Measurements from ENCODE around the gene HMSD. TPM values are rescaled to one million over a fixed set of nuclear protein-coding genes. Genes with fewer than 3 reads are reported as not detected.
"Not testable (repeated sequence)": the region's sequence is repeated elsewhere in the genome, so short reads cannot be mapped to it uniquely, and the experiment has no call there.

HMSD gene
- total RNA-seq, 2 donors from 2014 or later, result not detected

DNA sequence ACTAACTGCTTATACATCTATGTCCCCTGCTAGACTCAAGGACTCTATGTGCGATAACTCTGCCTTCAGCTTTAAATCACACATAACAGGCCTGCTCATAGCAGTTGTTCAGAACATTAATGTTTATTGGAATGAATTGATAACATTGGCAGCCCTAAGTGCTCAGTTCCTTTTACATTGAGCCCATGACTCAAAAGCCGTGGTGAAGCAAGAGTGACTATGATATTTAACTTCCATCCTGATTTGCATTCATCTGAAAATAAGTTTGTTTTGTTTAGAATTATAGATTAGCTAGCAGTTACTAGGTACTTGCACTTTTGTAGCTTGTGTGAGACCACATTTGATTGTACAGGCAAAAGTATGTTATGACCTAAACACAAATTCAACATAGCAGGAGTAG, 27.1 kb upstream of the HMSD start:
- H3K27me3 ChIP-seq (replicated peaks; ENCODE audit: insufficient read depth), result no peaks in the 10 kb centered on the region
- H3K9me3 ChIP-seq, result no peaks in the 10 kb centered on the region
- no peak overlapping the region for H3K27ac ChIP-seq
- H3K4me1 ChIP-seq (replicated peaks), result no peaks in the 10 kb centered on the region
- intact Hi-C loops (cut with DNase I), result no loop called here
- H3K4me3 ChIP-seq, result no peak overlapping the region
- DNase-seq (ENCODE audit: low spot score), result no peak
- TF ChIP-seq POLR2A (IDR thresholded peaks at IDR 0.05) (no peak), POLR2AphosphoS5 (IDR thresholded peaks at IDR 0.05) (no peak)
- TF ChIP-seq, protein P1, sequence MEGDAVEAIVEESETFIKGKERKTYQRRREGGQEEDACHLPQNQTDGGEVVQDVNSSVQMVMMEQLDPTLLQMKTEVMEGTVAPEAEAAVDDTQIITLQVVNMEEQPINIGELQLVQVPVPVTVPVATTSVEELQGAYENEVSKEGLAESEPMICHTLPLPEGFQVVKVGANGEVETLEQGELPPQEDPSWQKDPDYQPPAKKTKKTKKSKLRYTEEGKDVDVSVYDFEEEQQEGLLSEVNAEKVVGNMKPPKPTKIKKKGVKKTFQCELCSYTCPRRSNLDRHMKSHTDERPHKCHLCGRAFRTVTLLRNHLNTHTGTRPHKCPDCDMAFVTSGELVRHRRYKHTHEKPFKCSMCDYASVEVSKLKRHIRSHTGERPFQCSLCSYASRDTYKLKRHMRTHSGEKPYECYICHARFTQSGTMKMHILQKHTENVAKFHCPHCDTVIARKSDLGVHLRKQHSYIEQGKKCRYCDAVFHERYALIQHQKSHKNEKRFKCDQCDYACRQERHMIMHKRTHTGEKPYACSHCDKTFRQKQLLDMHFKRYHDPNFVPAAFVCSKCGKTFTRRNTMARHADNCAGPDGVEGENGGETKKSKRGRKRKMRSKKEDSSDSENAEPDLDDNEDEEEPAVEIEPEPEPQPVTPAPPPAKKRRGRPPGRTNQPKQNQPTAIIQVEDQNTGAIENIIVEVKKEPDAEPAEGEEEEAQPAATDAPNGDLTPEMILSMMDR (IDR thresholded peaks at IDR 0.05), result no peak
- H3K36me3 ChIP-seq, result no peaks in the 10 kb centered on the region
- WGBS, result 96% methylated on average over 2 of the region's 2 CpGs

GRCh38 chr18:63924551-63924950, 24.6 kb upstream of the HMSD start:
- Histone ChIP-seq H3K36me3 (no peaks in the 10 kb centered on the region), H3K4me3 (no peak overlapping the region), H3K9me3 (no peaks in the 10 kb centered on the region), H3K4me1 (replicated peaks) (no peaks in the 10 kb centered on the region), H3K27ac (no peak overlapping the region), H3K27me3 (replicated peaks; ENCODE audit: insufficient read depth) (no peaks in the 10 kb centered on the region)
- intact Hi-C loops (cut with DNase I), result no loop called here
- no peak for DNase-seq (ENCODE audit: low spot score)
- TF ChIP-seq, protein P1 (IDR thresholded peaks at IDR 0.05), result no peak
- TF ChIP-seq POLR2A (IDR thresholded peaks at IDR 0.05) (no peak), POLR2AphosphoS5 (IDR thresholded peaks at IDR 0.05) (no peak)
- 19% methylated on average over 1 of the region's 1 CpG for WGBS

DNA sequence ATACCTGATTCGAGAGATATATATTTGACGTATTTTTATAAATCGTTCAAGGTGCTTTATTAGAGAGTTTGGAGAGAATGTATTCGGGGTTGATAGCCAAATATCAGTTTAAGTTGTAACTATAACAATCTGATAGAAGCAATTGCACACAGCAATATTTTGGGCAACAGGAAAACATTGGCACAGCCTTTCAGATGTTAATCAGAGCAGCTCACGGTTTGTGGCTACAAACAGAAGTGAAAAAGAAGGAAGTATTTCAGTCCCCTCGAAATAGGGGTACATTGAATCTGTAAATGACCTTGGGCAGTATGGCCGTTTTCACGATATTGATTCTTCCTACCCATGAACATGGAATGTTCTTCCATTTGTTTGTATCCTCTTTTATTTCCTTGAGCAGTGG, 20.8 kb upstream of the HMSD start:
- Histone ChIP-seq H3K27me3 (replicated peaks; ENCODE audit: insufficient read depth) (no peaks in the 10 kb centered on the region), H3K4me1 (replicated peaks) (no peaks in the 10 kb centered on the region), H3K27ac (no peak overlapping the region), H3K4me3 (no peak overlapping the region), H3K36me3 (no peaks in the 10 kb centered on the region), H3K9me3 (no peaks in the 10 kb centered on the region)
- TF ChIP-seq POLR2A (IDR thresholded peaks at IDR 0.05), result no peak
- TF ChIP-seq, protein P1 (IDR thresholded peaks at IDR 0.05), result no peak
- TF ChIP-seq POLR2AphosphoS5 (IDR thresholded peaks at IDR 0.05), result no peak
- 54% methylated on average over 8 of the region's 8 CpGs for WGBS
- DNase-seq (ENCODE audit: low spot score), result no peak
- intact Hi-C loops (cut with DNase I), result no loop called here

DNA sequence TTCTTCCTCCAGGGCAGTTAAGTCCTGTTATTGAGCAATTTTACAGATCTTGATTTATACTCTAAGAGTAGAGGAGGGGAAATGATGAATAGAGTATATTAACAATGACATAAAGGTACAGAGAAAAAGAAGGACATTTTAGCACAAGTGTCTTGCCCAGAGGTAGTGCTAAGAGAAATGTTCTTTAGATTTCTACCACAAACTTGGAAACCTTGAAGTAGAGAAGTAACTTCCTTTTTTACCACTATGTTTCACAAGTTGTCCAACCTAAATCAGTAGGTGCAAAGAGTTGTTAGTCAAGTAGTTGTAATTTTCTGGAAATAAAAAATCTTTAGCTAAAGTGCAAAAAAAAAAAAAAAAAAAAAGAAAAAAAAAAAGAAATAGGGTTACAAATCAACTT, 19.7 kb upstream of the HMSD start:
- H3K4me3 ChIP-seq; H3K36me3 ChIP-seq; H3K27ac ChIP-seq; intact Hi-C loops (cut with DNase I); H3K9me3 ChIP-seq; H3K4me1 ChIP-seq (replicated peaks); H3K27me3 ChIP-seq (replicated peaks; ENCODE audit: insufficient read depth); DNase-seq (ENCODE audit: low spot score): not testable (repeated sequence)

- Histone ChIP-seq H3K36me3 (no peaks in the 10 kb centered on the region), H3K4me3 (no peak overlapping the region), H3K9me3 (no peaks in the 10 kb centered on the region), H3K27ac (no peak overlapping the region), H3K27me3 (replicated peaks; ENCODE audit: insufficient read depth) (no peaks in the 10 kb centered on the region), H3K4me1 (replicated peaks) (no peaks in the 10 kb centered on the region)
- TF ChIP-seq POLR2AphosphoS5 (IDR thresholded peaks at IDR 0.05) (no peak), POLR2A (IDR thresholded peaks at IDR 0.05) (no peak)
- TF ChIP-seq, protein P1 (IDR thresholded peaks at IDR 0.05), result no peak
- intact Hi-C loops (cut with DNase I), result no loop called here
- DNase-seq (ENCODE audit: low spot score), result no peak
- WGBS, result 84% methylated on average over 3 of the region's 3 CpGs
Measured at GRCh38 chr18:63930773-63931354, 18.2 kb upstream of the HMSD start.
